Skeletal muscle satellite cell (primary cell): ENCODE data around the gene HNRNPA0.
A peak's percentile ranks its signal among the peaks of the same experiment; 100 is the strongest.

ENCODE experiments used
- H3K27me3 ChIP-seq: 2 replicates; pipeline ENCODE4 v1.7.0; 2013; ENCODE audit warnings: low read length; ENCODE audit not compliant: control insufficient read depth, insufficient read depth
- H3K36me3 ChIP-seq: 2 replicates; pipeline ENCODE4 v1.7.0; 2013; ENCODE audit warnings: mild to moderate bottlenecking, control low read depth, low read length; ENCODE audit not compliant: insufficient read depth
- H3K4me1 ChIP-seq: 2 replicates; pipeline ENCODE4 v1.7.0; 2013; ENCODE audit warnings: low read length; ENCODE audit not compliant: control insufficient read depth, insufficient read depth
- H3K4me2 ChIP-seq: 2 replicates; pipeline ENCODE4 v1.7.0; 2013; ENCODE audit warnings: mild to moderate bottlenecking, low read length
- H3K4me3 ChIP-seq: 2 replicates; pipeline ENCODE4 v1.7.0; 2013; ENCODE audit warnings: low read length
- H3K9ac ChIP-seq: 2 replicates; pipeline ENCODE4 v1.7.0; 2013; ENCODE audit warnings: mild to moderate bottlenecking, low read depth, low read length, moderate library complexity
- H3K9me3 ChIP-seq: replicated peaks from 2 replicates; pipeline ENCODE4 v1.7.0; 2013; ENCODE audit warnings: mild to moderate bottlenecking, control low read depth, low read length

Gene HNRNPA0

DNA sequence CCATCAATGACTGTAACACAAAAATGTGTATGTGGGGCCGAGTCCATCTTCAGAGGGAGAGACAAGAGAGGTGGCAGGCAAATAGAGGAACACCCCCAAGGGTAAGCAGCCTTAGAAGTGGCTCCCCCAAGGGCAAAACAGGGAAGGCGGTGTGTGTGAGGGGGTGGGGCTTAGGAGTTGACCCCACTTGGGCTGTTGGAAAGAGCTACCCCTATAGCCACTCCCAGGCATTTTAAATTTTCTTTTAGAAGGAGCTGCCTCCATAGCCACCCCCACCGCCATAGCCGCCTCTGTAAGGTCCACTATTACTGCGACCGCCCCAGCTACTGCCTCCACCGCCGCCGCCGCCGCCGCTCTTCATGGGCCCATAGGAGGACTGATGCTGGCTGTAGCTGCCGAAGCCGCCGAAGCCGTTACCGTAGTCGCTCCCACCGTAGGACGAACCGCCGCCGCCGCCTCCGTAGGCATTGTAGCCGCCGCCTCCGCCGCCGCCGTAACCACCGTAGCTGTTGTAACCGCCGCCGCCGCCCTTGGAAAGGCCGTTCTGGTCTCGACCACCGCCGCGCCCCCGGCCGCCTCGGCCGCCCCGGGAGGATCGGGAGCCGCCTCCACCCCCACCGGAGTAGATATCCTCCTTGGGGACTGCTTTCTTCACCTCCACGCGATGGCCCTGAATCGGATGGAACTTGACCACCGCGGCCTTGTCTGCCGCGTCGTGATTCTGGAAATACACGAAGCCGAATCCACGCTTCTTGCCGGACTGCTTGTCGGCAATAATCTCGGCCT, 1.1 kb downstream of the HNRNPA0 start:
- peak overlapping the region; percentile 96 for H3K9ac ChIP-seq
- no peaks in the 10 kb centered on the region for H3K27me3 ChIP-seq
- peak overlapping the region; percentile 100 for H3K4me3 ChIP-seq
- peaks cover 19% of the 10 kb centered on the region for H3K4me1 ChIP-seq
- no peaks in the 10 kb centered on the region for H3K9me3 ChIP-seq
- peaks cover 20% of the 10 kb centered on the region for H3K36me3 ChIP-seq
- H3K4me2 ChIP-seq = peak overlapping the region; percentile 85

DNA sequence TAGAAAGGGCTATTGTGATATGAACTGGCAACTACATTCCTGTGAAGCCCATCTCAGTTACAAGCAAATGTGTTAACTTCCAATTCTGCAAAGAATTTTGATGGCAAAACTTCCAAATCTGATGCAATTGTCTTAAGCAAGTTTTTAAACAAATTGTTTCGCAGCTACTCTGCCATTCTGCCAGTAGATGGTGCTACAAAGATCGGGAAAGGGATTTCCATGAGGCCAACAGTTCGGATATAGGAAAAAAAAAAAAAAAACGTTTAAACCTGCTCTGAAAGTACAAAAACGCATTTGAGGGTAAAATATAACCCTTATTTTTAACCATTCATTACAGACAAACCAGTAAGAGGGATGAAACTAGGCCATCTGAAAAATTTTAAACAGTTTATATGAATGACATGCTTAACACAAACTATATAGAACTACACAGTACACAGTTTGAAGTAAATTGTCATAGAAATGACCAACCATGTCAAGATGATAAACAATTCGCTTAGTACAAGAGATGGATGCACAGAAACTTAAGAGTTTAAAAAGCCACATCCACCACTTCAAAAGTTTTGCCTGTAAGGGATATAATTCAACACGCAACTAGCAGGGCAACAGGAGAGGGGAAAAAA, 2.2 kb downstream of the HNRNPA0 start:
- H3K9me3 ChIP-seq = no peaks in the 10 kb centered on the region
- peak overlapping the region; percentile 96 for H3K9ac ChIP-seq
- H3K4me2 ChIP-seq = peak overlapping the region; percentile 85
- H3K4me3 ChIP-seq = peak overlapping the region; percentile 100
- H3K27me3 ChIP-seq = no peaks in the 10 kb centered on the region
- peaks cover 19% of the 10 kb centered on the region for H3K4me1 ChIP-seq
- H3K36me3 ChIP-seq = peaks cover 20% of the 10 kb centered on the region

DNA sequence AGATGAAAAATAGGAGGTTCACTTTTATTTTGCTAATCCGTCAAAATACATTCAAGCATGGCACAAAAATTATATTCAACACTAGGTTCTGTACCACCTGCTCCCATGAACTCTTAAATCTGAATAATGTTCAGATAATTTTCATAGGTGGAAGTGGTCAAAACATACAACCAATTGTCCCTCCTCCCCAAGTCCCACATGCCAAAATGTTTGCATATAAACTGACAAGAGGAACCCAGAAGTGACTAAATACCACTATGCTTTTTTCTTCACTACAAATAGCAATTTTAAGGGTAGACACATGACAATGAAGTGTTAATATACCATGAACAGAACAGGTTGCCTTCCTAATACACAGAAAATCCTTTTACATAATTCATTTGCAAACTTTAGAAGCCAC, 3.7 kb downstream of the HNRNPA0 start:
- Histone ChIP-seq H3K9me3 (no peaks in the 10 kb centered on the region), H3K4me2 (peak overlapping the region; percentile 85), H3K4me3 (no peak overlapping the region), H3K9ac (no peak overlapping the region), H3K27me3 (no peaks in the 10 kb centered on the region), H3K36me3 (peaks cover 20% of the 10 kb centered on the region), H3K4me1 (peaks cover 19% of the 10 kb centered on the region)

DNA sequence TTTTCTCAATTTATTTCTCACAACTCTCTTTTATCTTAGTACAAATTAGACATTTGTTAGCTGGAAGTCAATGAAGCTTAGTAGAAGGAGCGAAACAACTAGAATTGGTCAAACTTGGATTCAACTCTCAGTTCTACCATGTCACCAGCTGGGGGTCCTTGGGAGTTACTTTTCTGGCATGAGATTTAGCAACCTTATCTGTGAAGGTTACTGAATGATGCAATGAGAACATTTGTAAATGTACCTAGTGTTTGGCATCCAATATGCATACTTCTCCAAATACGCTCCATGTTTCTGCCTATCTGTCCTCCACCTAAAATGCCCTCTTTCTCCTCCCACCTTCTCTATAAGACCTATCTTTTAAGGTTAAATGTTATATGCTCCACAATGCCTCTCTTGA, 6.3 kb downstream of the HNRNPA0 start:
- peaks cover 16% of the 10 kb centered on the region for H3K36me3 ChIP-seq
- no peaks in the 10 kb centered on the region for H3K9me3 ChIP-seq
- no peak overlapping the region for H3K9ac ChIP-seq
- H3K4me3 ChIP-seq = no peak overlapping the region
- H3K4me2 ChIP-seq = no peak overlapping the region
- peaks cover 14% of the 10 kb centered on the region for H3K4me1 ChIP-seq
- H3K27me3 ChIP-seq = no peaks in the 10 kb centered on the region

DNA sequence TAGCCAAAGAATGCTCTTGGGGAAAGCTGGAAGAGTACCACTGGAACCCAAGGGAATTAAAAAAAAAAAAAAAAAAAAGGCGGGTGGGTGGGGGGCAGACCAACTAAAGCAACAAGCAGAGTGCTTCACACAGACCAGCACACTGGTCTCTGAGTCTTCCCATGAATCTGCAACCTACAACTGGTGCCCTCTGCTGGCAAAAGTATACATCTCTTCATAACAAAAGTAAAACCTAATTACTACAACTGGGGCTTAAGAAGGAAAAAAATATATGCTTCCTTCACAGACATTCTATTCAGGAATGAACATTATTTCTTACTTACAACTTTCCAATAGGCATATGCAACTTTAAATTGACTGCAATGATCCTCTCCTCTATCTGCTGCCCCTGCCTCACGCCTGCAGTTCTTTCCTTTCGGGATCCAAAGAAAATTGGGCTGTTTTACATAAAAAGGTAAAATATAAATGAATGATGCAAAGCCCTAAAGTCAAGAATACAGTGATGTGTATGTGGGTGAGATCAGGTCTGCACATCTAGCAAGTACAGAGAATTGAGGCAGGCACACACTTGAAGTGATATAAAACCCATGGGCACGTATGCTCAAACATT, 11.0 kb downstream of the HNRNPA0 start:
- H3K27me3 ChIP-seq = no peaks in the 10 kb centered on the region

DNA sequence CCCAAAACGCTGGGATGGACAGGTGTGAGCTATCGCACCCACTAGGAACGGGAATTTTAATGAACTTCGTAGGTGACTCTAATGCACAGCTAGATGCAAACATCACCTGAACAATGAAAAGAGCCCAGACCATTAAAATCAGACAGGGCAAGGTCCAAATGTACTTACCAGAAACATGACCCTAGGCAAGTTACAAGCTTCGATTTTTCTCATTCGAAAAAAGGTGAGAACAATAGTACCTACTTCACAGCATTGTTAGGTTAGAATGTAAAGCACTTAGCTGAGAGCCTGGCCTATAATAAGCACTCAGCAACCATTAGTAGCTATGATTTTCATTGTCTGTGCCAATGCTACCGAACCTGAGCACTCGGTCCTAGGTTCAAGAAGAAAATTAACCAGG, 12.4 kb downstream of the HNRNPA0 start:
- Histone ChIP-seq H3K4me3 (no peak overlapping the region), H3K9ac (no peak overlapping the region), H3K27me3 (no peaks in the 10 kb centered on the region), H3K9me3 (no peaks in the 10 kb centered on the region), H3K4me1 (no peaks in the 10 kb centered on the region), H3K4me2 (no peak overlapping the region), H3K36me3 (no peaks in the 10 kb centered on the region)

More for the DNA sequence above, 11.0 kb downstream of the HNRNPA0 start:
- Histone ChIP-seq H3K4me3 (no peak overlapping the region), H3K9me3 (no peaks in the 10 kb centered on the region), H3K4me1 (no peaks in the 10 kb centered on the region), H3K36me3 (no peaks in the 10 kb centered on the region), H3K4me2 (no peak overlapping the region), H3K9ac (no peak overlapping the region)

DNA sequence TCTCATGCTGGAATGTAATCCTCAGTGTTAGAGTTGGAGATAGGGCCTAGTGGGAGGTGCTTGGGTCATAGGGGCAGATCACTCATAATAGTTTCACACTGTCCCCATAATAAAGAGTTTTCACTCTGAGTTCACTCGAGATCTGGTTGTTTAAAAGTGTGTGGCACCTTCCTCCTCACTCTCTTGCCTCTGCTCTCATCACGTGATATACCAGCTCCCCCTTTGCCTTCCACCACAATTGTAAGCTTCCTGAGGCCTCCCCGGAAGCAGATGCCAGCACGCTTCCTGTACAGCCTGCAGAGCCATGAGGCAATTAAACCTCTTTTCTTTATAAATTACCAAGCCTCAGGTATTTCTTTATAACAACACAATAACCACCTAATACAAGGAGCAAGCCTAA, 14.4 kb downstream of the HNRNPA0 start:
- Histone ChIP-seq H3K9me3 (no peaks in the 10 kb centered on the region), H3K4me3 (no peak overlapping the region), H3K4me1 (peaks cover 13% of the 10 kb centered on the region), H3K9ac (no peak overlapping the region), H3K27me3 (no peaks in the 10 kb centered on the region), H3K4me2 (no peak overlapping the region), H3K36me3 (no peaks in the 10 kb centered on the region)

DNA sequence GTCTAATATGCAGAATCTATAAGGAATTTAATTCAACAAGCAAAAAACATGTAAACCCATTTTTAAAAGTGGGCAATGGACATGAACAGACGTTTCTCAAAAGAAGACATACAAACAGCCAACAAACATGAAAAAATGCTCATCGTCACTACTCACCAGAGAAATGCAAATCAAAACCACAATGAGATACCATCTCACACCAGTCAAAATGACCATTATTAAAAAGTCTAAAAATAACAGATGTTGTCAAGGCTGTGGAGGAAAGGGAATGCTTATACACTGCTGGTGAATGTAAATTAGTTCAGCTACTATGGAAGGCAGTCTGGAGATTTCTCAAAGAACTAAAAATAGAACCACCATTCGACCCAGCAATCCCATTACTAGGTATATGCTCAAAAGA, 15.2 kb downstream of the HNRNPA0 start:
- H3K9ac ChIP-seq = no peak overlapping the region

DNA sequence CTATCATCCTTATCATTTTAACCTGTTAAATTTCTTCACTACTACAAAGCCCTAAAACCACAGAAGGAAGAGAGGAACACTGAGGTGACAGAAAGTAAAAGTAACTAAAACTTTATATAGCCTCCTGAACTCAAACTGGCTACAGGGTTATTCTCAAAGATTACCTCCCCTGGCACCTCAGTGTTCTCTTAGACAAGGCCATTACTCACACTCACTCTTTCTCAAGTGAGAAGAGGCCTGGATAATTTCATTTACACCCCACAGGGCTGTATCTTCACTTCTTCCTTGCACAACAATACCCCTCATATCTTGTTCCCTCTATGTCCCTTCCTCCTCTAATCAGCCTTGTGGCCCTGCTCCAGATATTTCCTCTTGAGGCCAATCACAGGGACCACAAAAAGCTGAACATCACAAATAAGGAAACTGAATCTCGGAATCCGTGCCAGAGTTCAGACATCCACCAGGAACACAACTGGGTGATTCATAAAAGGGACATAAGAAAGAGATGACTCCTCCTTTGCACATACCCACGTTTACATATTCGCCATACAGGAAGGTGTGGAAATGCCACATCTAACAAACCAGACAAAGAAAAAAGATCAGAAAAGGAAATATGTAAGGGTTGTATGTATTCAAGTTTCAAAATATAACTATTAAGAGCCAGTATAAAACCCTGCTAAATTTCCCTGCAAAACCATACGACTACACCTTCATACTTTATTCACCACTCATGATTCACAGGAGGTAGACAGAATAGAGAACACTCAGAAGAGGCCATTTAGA, 16.6 kb downstream of the HNRNPA0 start:
- Histone ChIP-seq H3K9ac (no peak overlapping the region), H3K4me1 (peaks cover 20% of the 10 kb centered on the region), H3K4me3 (no peak overlapping the region), H3K27me3 (no peaks in the 10 kb centered on the region), H3K9me3 (no peaks in the 10 kb centered on the region), H3K36me3 (no peaks in the 10 kb centered on the region), H3K4me2 (no peak overlapping the region)

More for the DNA sequence above, 15.2 kb downstream of the HNRNPA0 start:
- Histone ChIP-seq H3K27me3 (no peaks in the 10 kb centered on the region), H3K4me1 (peaks cover 20% of the 10 kb centered on the region), H3K4me3 (no peak overlapping the region), H3K9me3 (no peaks in the 10 kb centered on the region), H3K4me2 (no peak overlapping the region), H3K36me3 (no peaks in the 10 kb centered on the region)

DNA sequence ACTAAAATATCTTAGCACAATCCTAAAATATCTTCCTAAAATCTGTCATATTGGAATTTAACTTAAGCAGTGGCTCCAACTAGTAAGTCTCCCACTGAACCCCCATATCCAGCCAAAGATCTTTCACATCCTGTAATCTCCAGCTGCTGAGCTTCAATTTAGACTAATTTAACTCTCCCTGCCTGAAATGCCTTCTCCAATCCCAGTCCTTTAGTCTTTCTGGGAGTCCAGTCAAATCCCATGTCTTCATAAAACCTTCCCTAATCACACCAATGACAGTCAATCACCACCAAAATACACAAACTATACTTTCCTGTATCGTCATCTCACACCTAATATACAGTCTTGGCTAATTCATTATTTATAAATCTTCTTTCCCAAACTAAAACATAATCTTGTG, 17.7 kb downstream of the HNRNPA0 start:
- Histone ChIP-seq H3K27me3 (no peaks in the 10 kb centered on the region), H3K4me1 (peaks cover 20% of the 10 kb centered on the region), H3K4me3 (no peak overlapping the region), H3K9me3 (no peaks in the 10 kb centered on the region), H3K4me2 (no peak overlapping the region), H3K36me3 (no peaks in the 10 kb centered on the region), H3K9ac (no peak overlapping the region)

DNA sequence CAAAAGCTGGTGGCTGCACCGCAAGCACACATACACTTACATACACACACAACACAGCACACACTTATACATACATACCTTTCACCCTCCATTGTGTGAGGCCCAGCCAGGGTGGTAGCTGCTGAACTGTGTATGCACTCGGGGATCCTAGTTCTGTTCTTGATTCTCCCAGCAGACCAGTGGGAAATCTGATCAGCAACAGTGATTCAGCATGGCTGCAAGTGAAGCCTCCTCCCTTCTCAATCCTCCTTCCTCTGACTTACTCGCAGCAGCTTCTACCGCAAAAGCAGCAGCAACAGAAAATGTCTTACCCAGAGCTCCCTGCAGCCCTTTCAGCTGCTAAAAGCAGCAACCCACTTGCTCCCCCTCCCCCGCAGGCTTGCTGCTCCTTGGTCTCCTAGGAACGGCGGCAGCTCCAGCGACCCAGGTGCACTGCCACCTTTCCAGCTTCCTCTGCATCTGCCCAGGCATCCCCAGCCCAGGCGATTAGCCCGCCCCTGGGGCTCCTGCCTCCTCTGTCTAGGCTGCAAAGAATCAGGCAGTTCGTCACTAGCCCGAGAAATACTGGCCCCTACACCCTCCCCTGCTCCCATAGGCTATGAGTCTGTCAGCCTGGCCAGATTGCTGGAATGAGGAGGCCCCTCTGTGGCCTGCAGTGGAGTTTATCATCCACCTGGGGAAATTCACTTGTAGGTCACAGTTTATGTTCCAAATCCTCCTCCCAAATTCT, 18.4 kb downstream of the HNRNPA0 start, which contains the start of gene KLHL3:
KLHL3 (minus strand) TSS at position 535 of the 730 bp plus-strand sequence; CDS start at position 92, 443 bp downstream.
- H3K4me3 ChIP-seq = peak within 1 kb of the TSS; percentile 64
- peak within 1 kb of the TSS; percentile 54 for H3K9ac ChIP-seq
- H3K27me3 ChIP-seq = no peaks in the 10 kb centered on the region
- no peaks in the 10 kb centered on the region for H3K36me3 ChIP-seq
- no peaks in the 10 kb centered on the region for H3K9me3 ChIP-seq
- H3K4me2 ChIP-seq = peak within 1 kb of the TSS; percentile 87
- H3K4me1 ChIP-seq = peaks cover 25% of the 10 kb centered on the region
